ENCODE results near the gene CDT1.

Gene CDT1

DNA sequence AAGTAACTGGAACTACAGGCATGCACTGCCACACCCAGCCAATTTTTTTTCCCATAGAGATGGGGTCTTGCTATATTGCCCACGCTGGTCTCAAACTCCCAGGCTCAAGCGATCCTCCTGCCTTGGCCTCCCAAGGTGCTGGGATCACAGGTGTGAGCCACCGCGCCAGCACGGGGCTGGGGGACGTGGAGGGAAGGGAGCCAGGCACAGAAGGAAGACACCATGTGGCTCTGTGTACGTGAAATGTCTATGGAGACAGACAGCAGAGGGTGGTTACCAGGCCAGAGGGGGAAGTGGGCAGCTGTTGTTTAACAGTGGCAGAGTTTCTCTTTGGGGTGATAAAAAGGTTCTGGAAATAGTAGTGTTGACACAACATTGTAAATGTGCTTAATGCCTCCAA, 14.0 kb upstream of the CDT1 start:
- TF ChIP-seq, protein P1, sequence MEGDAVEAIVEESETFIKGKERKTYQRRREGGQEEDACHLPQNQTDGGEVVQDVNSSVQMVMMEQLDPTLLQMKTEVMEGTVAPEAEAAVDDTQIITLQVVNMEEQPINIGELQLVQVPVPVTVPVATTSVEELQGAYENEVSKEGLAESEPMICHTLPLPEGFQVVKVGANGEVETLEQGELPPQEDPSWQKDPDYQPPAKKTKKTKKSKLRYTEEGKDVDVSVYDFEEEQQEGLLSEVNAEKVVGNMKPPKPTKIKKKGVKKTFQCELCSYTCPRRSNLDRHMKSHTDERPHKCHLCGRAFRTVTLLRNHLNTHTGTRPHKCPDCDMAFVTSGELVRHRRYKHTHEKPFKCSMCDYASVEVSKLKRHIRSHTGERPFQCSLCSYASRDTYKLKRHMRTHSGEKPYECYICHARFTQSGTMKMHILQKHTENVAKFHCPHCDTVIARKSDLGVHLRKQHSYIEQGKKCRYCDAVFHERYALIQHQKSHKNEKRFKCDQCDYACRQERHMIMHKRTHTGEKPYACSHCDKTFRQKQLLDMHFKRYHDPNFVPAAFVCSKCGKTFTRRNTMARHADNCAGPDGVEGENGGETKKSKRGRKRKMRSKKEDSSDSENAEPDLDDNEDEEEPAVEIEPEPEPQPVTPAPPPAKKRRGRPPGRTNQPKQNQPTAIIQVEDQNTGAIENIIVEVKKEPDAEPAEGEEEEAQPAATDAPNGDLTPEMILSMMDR (IDR thresholded peaks at IDR 0.05; ENCODE audit: borderline replicate concordance, control extremely low read depth, extremely low read depth, insufficient read depth, missing control alignments), result no peak
- no peak for DNase-seq (ENCODE audit: low spot score)
- in situ Hi-C loops (cut with MboI; ENCODE audit: low sequenced_read_pairs, unreplicated experiment), result no loop called here

DNA sequence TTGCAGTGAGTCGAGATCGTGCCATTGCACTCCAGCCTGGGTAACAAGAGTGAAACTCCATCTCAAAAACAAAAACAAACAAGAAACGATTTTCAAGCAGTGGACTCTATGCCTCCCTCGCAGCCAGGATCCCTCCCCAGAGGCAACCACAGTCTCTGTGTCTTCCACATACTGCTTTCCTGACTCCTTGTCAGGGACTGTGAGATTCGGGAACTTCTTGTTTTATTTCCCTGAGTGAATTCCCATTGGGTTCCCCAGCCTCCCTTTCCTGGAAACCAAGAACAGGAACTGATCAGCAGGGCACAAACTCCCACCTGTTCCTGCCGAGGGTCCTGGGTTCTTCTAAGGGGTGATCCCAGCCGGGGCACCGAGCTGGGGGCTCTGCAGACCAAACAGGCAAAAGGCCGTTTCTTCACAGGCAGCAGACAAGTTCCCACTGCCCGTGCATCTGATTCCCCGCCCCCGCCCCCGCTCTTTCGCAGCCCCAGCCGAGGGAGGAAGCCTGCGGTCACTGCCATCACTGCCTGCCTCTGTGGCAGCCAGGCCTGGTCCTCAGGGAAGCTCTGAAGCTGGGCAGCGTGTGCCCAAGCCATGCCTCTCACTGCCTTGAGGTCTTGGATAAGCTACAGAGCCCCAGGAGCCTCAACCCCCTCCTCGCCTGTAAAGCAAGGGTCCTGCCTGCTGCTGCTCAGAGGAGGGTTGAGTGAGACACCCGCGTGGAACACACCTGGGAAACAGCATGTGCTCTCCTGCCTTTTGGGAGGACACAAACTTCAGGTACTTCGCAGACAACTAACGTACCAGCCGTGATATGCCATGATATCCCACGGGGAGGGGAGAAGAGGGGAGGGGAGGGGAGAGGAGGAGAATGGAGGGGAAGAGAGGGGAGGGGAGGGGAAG, 13.0 kb upstream of the CDT1 start:
- no peak for DNase-seq (ENCODE audit: low spot score)
- in situ Hi-C loops (cut with MboI; ENCODE audit: low sequenced_read_pairs, unreplicated experiment), result no loop called here
- TF ChIP-seq, protein P1 (IDR thresholded peaks at IDR 0.05; ENCODE audit: borderline replicate concordance, control extremely low read depth, extremely low read depth, insufficient read depth, missing control alignments), result no peak

DNA sequence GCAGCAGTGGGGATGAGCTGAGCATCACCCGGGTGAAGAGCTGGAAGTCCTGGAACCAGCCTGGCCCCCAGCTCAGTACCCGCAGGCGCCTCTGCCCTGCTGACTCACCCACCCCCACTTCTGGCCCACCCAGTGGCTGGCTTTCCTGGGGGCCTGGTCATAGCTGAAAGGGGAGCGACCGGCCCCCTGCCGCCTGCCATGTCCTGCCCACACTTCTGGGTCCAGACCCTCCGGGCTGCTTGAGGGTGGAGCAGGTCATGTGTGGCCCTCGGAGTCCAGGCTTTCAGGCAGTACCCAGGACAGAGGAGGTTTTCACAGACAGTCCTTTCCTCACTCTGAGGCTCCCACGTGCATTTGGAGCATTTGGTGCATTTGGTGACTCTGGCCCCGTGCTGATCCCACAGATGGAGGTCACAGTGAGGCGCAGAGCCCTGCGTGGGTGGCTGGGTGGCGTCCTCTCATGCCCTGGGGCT, 11.5 kb upstream of the CDT1 start:
- in situ Hi-C loops (cut with MboI; ENCODE audit: low sequenced_read_pairs, unreplicated experiment), result no loop called here
- TF ChIP-seq, protein P1 (IDR thresholded peaks at IDR 0.05; ENCODE audit: borderline replicate concordance, control extremely low read depth, extremely low read depth, insufficient read depth, missing control alignments), result no peak
- DNase-seq (ENCODE audit: low spot score), result no peak

DNA sequence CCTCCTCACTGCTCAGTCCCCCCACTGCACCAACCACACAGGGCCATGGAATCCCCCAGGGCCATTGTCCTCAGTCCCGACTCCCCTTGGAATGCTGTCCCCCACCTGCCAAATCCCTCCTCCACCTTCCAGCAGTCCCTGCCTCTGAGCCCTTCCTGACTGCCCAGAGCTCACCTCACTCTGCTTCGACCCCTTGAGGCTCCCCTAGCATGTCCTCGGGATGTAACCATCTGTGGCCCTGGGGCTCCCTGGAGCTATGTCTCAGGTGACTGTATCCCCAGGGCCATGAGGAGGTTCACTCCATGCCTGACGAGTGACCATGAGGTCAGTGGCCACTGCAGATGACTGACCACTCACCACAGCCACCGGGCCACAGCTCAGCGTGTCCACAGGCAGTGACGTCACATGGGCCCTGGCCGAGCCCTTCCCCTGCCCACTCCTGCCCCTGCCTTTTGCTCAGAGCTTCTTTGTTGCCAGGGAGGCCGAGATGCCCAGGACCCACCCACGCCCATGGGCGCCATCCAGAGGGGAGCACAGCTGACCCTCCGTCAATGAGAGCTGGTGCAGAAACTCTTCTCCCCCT, 10.8 kb upstream of the CDT1 start:
- TF ChIP-seq, protein P1 (IDR thresholded peaks at IDR 0.05; ENCODE audit: borderline replicate concordance, control extremely low read depth, extremely low read depth, insufficient read depth, missing control alignments), result no peak
- DNase-seq (ENCODE audit: low spot score), result no peak
- in situ Hi-C loops (cut with MboI; ENCODE audit: low sequenced_read_pairs, unreplicated experiment), result no loop called here

DNA sequence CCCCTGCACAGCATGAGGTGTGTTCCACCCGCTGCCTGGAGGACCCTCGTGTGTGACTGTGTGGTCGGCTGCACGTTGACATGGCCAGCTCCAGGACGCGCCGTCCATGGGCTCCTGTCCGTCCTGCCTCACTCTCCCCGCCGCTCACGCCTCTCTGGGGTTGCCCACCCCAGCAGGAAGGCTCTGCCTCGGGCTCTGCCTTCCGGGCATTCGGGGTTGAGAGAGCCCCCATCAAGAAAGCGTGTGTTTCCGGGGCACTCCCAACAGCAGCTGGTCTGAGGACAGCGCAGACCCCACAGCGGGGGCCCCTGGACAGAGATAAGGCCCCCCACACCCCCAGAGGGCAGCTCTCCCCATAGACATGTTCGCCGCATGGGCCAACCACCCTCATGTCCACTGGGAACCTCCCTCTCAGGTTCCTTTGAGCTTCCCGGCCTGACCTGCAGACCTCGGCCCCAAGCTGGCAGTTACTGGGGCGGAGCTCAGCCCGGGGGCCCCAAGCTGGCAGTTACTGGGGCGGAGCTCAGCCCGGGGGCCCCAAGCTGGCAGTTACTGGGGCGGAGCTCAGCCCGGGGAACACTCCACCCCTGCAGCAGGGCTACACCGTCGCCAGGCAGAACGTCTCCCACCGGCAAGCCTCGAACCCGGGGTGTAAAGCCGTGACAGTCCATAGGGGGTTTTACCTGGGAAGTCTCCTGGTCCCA, 10.2 kb upstream of the CDT1 start:
- in situ Hi-C loops (cut with MboI; ENCODE audit: low sequenced_read_pairs, unreplicated experiment), result no loop called here
- DNase-seq (ENCODE audit: low spot score), result no peak
- TF ChIP-seq, protein P1 (IDR thresholded peaks at IDR 0.05; ENCODE audit: borderline replicate concordance, control extremely low read depth, extremely low read depth, insufficient read depth, missing control alignments), result no peak

DNA sequence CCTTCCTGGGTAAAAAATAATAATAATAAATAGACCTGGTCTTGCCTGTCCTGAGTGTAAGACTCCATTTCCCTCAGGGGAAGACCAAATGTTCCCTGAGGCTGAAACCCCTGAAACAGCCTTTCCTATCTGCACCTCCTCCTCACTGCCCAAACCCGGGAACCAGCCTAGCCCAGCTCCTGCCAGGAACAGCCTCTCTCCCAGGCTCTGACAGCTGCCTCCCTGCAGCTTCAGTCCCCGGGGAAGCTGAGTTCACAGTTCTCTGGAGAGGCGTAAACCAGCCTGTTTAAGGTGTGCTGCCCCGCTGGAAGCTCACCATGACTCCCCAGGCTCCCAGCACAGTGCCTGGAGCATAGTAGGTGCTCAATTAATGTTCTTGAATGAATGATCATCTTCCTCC, 7.3 kb upstream of the CDT1 start:
- in situ Hi-C loops (cut with MboI; ENCODE audit: low sequenced_read_pairs, unreplicated experiment), result no loop called here
- TF ChIP-seq, protein P1 (IDR thresholded peaks at IDR 0.05; ENCODE audit: borderline replicate concordance, control extremely low read depth, extremely low read depth, insufficient read depth, missing control alignments), result no peak
- no peak for DNase-seq (ENCODE audit: low spot score)

All from GM13976 (cell line).